K562 (cell line): ENCODE results near the gene CIAO3. TPM values are rescaled to one million over a fixed set of nuclear protein-coding genes. Genes with fewer than 3 reads are reported as not detected.
A peak's percentile ranks its signal among the peaks of the same experiment; 100 is the strongest.

Experiments used
- CCNT2 ChIP-seq: IDR thresholded peaks from 2 replicates; pipeline ENCODE4 v1.6.1; 2011; ENCODE audit warnings: borderline replicate concordance, low read depth, mild to moderate bottlenecking, moderate library complexity, mixed read lengths, low read length; ENCODE audit not compliant: insufficient read length; ENCODE audit errors: extremely low read depth
- CTBP1 ChIP-seq: fragments of 450-650 bp; IDR thresholded peaks from 2 replicates; pipeline ENCODE4 v1.6.1; 2016; ENCODE audit warnings: borderline replicate concordance
- PCBP1 ChIP-seq: fragments of 200-400 bp; formaldehyde crosslinking; IDR thresholded peaks from 2 replicates; pipeline ENCODE4 v1.6.1; 2018; ENCODE audit warnings: mild to moderate bottlenecking, low read depth, low read length; ENCODE audit not compliant: poor library complexity, severe bottlenecking
- SP1 ChIP-seq: sonication (generic); formaldehyde crosslinking; IDR thresholded peaks from 2 replicates; pipeline ENCODE4 v1.8.1; 2022; ENCODE audit warnings: mild to moderate bottlenecking, missing genetic modification reagents
- ZNF583 ChIP-seq: fragments of 250-450 bp; sonication (Bioruptor Pico); IDR thresholded peaks from 2 replicates; pipeline ENCODE4 v1.4.0; 2020
- polyA plus RNA-seq, 8 experiments: library from polyadenylated mRNA; depleted of rRNA in 4 of 8; stranded (reverse) in 5 of 8; unstranded in 3 of 8; fragments of >200 nt; fragmentation: Nextera tagmentation in 2 of 8; fragmentation: Illumina TruSeq in 1 of 8; extraction: Ambion mirVana in 2 of 8; extraction: Trizol in 1 of 8; gene quantifications; 2 replicates each; pipeline versions ENCODE4 v1.2.1 to v1.2.3, GENCODE V29; 2011 to 2014; ENCODE audit warnings: inconsistent platforms in 1 of 8, missing spikeins in 1 of 8
- total RNA-seq, 7 experiments: library from RNA; depleted of rRNA in 6 of 7; stranded (reverse); fragments of >200 nt in 6 of 7; fragmentation: Illumina TruSeq in 2 of 7; extraction: Trizol in 2 of 7; gene quantifications; 2 replicates each; pipeline versions ENCODE4 v1.2.1 to v1.2.3, GENCODE V29; 2011 to 2021; ENCODE audit warnings: low replicate concordance in 1 of 7
- TF ChIP-seq, protein P1 (sequence below): fragments of 250-450 bp; sonication (Bioruptor Pico); IDR thresholded peaks from 2 replicates; pipeline ENCODE4 v1.8.0; 2021; ENCODE audit warnings: borderline replicate concordance, mild to moderate bottlenecking, moderate library complexity; ENCODE audit not compliant: poor library complexity, severe bottlenecking
- TF ChIP-seq, protein P2 (sequence below), 2 experiments: fragments of 450-650 bp; formaldehyde crosslinking in 1 of 2; IDR thresholded peaks; 2 replicates each; pipeline versions ENCODE4 v1.4.0 to v1.6.1; 2014 to 2020; ENCODE audit warnings: mild to moderate bottlenecking in 2 of 2, borderline replicate concordance in 1 of 2, low read depth in 1 of 2
- TF ChIP-seq, protein P3 (sequence below): fragments of 450-650 bp; IDR thresholded peaks from 2 replicates; pipeline ENCODE4 v1.6.1; 2018; ENCODE audit not compliant: partially characterized antibody
- TF ChIP-seq, protein P4 (sequence below), 2 experiments: IDR thresholded peaks; 2 replicates each; pipeline ENCODE4 v1.6.1; 2011; ENCODE audit warnings: borderline replicate concordance in 1 of 2, control low read depth in 1 of 2, low read depth in 1 of 2, low read length in 1 of 2, mild to moderate bottlenecking in 1 of 2, mixed read lengths in 1 of 2, moderate library complexity in 1 of 2; ENCODE audit not compliant: insufficient read depth in 1 of 2, insufficient read length in 1 of 2, poor library complexity in 1 of 2, severe bottlenecking in 1 of 2; ENCODE audit errors: extremely low read depth in 1 of 2

The CIAO3 gene
- total and polyA plus RNA-seq, 9 of the 15 experiments (the other 6 are each of a cell fraction or from before 2014, with no cell fraction given) = 2.2 to 35.6 (median 18.7) TPM

DNA sequence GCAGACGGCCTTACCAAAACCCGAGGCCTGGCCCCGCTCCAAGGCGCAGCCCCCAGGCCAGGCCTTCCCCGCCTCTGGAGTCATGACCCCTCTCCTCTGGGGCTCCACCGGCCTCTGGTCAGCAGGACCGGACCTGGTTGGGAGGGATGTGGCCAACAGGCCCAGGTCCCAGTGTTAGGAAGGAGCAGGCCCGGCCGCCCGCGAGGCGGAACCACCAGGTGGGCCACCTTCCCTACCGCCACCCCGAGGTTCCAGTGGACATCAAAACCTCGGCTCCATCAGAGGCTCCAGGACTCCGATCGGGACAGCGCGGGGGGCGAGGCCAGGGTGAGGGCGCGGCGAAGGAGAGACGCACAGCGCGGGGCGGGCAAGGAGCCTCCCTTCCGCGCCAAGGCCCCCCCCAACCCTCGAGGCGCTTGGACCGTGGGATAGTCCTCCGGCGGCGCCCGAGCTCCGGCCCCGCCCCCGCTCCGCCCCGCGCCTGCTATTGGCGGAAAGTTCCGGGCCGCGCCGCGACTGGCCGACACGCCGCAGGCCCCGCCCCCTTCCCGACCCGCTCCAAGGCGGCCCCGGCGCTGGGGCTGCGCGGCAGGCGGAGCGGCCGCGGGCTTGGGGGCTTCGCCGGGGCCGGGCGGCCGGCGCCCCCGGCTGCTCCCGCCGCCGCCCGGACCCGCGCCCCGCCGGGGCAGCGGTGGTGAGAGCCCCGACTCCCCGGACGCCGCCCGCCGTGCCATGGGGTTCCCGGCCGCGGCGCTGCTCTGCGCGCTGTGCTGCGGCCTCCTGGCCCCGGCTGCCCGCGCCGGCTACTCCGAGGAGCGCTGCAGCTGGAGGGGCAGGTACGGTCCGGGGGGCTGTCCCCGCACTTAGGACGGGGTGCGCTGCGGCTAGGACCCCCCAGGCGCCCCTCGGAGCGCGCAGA, 26.0 kb downstream of the CIAO3 start, which contains the start of gene METRN (continued):
- TF ChIP-seq ZNF583 (no peak), CTBP1 (peak; percentile 37), SP1 (CRISPR knock-in tag) (peak; percentile 54; the same call in 1 of the 2 replicates), PCBP1 (peak; percentile 60), CCNT2 (peak; percentile 78)
- TF ChIP-seq, protein P1, sequence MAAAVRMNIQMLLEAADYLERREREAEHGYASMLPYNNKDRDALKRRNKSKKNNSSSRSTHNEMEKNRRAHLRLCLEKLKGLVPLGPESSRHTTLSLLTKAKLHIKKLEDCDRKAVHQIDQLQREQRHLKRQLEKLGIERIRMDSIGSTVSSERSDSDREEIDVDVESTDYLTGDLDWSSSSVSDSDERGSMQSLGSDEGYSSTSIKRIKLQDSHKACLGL = no peak
- TF ChIP-seq, protein P2, sequence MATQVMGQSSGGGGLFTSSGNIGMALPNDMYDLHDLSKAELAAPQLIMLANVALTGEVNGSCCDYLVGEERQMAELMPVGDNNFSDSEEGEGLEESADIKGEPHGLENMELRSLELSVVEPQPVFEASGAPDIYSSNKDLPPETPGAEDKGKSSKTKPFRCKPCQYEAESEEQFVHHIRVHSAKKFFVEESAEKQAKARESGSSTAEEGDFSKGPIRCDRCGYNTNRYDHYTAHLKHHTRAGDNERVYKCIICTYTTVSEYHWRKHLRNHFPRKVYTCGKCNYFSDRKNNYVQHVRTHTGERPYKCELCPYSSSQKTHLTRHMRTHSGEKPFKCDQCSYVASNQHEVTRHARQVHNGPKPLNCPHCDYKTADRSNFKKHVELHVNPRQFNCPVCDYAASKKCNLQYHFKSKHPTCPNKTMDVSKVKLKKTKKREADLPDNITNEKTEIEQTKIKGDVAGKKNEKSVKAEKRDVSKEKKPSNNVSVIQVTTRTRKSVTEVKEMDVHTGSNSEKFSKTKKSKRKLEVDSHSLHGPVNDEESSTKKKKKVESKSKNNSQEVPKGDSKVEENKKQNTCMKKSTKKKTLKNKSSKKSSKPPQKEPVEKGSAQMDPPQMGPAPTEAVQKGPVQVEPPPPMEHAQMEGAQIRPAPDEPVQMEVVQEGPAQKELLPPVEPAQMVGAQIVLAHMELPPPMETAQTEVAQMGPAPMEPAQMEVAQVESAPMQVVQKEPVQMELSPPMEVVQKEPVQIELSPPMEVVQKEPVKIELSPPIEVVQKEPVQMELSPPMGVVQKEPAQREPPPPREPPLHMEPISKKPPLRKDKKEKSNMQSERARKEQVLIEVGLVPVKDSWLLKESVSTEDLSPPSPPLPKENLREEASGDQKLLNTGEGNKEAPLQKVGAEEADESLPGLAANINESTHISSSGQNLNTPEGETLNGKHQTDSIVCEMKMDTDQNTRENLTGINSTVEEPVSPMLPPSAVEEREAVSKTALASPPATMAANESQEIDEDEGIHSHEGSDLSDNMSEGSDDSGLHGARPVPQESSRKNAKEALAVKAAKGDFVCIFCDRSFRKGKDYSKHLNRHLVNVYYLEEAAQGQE (IDR thresholded peaks at IDR 0.05; ENCODE audit: borderline replicate concordance) = no peak
- TF ChIP-seq, protein P2 (CRISPR knock-in tag; IDR thresholded peaks at IDR 0.05; ENCODE audit: low read depth) = 0 out of 2 replicates have a peak, but pooled peaks have one; percentile 28
- TF ChIP-seq, protein P3, sequence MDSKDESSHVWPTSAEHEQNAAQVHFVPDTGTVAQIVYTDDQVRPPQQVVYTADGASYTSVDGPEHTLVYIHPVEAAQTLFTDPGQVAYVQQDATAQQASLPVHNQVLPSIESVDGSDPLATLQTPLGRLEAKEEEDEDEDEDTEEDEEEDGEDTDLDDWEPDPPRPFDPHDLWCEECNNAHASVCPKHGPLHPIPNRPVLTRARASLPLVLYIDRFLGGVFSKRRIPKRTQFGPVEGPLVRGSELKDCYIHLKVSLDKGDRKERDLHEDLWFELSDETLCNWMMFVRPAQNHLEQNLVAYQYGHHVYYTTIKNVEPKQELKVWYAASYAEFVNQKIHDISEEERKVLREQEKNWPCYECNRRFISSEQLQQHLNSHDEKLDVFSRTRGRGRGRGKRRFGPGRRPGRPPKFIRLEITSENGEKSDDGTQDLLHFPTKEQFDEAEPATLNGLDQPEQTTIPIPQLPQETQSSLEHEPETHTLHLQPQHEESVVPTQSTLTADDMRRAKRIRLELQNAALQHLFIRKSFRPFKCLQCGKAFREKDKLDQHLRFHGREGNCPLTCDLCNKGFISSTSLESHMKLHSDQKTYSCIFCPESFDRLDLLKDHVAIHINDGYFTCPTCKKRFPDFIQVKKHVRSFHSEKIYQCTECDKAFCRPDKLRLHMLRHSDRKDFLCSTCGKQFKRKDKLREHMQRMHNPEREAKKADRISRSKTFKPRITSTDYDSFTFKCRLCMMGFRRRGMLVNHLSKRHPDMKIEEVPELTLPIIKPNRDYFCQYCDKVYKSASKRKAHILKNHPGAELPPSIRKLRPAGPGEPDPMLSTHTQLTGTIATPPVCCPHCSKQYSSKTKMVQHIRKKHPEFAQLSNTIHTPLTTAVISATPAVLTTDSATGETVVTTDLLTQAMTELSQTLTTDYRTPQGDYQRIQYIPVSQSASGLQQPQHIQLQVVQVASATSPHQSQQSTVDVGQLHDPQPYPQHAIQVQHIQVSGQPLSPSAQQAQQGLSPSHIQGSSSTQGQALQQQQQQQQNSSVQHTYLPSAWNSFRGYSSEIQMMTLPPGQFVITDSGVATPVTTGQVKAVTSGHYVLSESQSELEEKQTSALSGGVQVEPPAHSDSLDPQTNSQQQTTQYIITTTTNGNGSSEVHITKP = peak; percentile 67
- TF ChIP-seq, protein P4, sequence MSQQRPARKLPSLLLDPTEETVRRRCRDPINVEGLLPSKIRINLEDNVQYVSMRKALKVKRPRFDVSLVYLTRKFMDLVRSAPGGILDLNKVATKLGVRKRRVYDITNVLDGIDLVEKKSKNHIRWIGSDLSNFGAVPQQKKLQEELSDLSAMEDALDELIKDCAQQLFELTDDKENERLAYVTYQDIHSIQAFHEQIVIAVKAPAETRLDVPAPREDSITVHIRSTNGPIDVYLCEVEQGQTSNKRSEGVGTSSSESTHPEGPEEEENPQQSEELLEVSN (IDR thresholded peaks at IDR 0.05; ENCODE audit: borderline replicate concordance in 1 of 2, extremely low read depth in 1 of 2, insufficient read depth in 1 of 2, insufficient read length in 1 of 2, low read depth in 1 of 2, low read length in 1 of 2, poor library complexity in 1 of 2, severe bottlenecking in 1 of 2) = peak; percentile 84 to 91
